Measurements from ENCODE around the gene ITPK1.
"Not testable (repeated sequence)": the region's sequence is repeated elsewhere in the genome, so short reads cannot be mapped to it uniquely, and the experiment has no call there.

The ITPK1 gene

DNA sequence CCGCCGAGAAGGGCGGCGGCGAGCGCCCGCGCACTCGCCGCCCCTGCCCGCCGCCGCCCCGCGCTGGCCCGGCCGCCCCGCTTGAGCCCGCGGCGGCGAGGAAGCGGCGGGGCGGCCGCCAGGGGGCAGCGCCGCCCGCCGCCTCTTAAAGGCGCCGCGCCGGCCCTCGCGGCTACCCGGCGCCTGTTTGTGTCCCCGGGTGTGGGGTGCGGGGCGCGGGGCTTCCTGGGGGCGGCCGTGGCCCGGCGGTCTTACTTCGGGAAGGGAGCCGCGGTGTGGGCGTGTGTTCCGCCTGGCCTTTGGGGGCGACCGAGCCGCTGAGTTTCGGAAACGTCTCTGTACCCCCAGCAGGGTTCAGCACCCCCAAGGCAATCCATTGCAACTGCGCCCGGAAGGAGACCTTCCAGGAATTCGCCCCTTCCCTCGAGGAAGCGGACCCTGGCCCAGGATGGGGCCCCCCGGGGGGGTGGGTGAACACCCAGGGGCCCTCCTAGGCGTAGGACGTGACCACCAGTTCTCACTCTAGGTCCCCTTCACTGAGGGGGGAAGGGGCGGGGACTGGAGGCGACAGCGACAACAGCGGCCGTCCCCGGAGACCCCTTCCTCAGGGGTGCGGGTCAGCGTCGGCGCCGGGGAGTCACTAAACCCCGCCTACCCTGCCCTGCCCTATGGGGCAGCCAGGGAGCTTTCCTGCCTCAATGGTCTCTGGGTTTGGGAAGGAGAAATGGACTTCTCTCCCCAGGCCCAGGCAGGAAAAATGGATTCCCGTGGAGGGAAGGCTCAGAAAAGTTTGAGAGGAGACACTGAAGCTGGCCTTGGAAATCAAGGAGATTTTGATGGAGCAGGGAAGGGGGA is at the start of gene ITPK1:
TSS of gene ITPK1 (minus strand) at position 105 of the 855 bp plus-strand sequence. CDS start 762 bp downstream, outside the sequence.
- peak; percentile 45 for DNase-seq

DNA sequence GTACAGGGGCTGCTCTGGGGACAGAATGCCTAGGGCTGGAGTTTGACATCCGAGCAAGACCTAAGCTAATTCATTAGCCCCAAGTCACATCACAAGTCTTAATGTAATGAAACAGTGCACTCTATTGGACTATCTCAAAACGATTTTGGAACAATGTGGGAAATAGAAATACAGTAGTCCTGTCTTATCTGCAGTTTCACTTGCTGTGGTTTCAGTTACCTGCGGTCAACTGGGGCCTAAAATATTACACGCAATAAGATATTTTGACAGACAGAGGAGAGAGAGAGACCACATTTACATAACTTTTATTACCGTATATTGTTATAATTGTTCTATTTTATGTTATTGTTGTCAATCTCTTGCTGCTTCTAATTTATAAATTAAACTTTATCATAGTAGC is 47.8 kb upstream of the ITPK1 start:
- no peak for DNase-seq

GRCh38 chr14:93161411-93161940 is 45.8 kb upstream of the ITPK1 start:
- DNase-seq = no peak

GRCh38 chr14:93160353-93160801 is 44.7 kb upstream of the ITPK1 start:
- DNase-seq = no peak

- not testable (repeated sequence) for DNase-seq
These were observed 44.1 kb upstream of the ITPK1 start for GRCh38 chr14:93159625-93160352.

DNA sequence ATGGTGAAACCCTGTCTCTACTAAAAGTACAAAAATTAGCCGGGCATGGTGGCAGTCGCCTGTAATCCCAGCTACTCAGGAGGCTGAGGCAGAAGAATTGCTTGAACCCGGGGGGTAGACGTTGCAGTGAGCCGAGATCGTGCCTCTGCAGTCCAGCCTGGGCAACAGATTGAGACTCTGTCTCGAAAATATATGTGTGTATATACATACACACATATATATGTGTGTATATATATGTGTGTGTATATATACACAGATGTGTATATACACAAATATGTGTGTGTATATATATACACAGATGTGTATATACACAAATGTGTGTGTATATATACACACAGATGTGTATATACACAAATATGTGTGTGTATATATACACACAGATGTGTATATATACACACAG is 42.6 kb upstream of the ITPK1 start:
- not testable (repeated sequence) for DNase-seq

- DNase-seq = no peak
These were observed 41.1 kb upstream of the ITPK1 start for GRCh38 chr14:93156693-93157369.

DNA sequence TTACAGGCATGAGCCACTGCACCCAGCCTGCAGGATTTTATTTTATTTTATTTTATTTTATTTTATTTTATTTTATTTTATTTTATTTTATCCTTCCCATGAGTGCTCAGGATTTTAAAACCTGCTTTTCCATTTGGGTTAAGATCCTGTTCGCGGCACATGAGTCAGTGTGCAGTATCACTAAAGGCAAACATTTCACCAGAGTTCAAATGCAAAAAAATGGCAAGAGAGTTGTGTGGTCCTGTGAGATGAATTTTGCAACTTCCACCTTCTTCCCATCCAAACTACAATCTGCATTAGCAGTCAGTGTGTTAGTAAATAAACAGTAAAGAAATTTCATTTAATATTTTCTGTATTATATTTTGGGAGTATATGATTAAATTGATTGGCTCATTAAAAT is 39.9 kb upstream of the ITPK1 start:
- no peak for DNase-seq

DNA sequence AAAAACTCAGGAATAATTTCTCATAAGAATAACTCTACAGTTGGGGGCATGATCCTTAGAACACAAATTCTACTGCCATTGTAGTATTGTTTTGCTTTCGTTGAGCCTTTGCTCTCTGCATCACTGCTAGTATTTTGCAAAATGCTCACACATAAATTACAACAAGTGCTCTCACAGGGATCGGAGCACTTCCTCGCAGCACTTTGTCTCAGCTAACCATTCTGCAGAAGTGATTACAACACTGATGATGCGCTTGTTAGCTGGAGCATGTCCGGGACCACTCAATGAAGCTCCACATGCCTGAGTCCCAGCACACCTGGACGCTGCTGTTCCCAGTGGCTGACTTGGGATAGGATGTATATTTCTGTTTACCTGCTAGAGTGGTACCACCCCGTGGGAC is 37.4 kb upstream of the ITPK1 start:
- DNase-seq = no peak

- DNase-seq = no peak
These were observed 34.8 kb upstream of the ITPK1 start for GRCh38 chr14:93150227-93151208.

DNA sequence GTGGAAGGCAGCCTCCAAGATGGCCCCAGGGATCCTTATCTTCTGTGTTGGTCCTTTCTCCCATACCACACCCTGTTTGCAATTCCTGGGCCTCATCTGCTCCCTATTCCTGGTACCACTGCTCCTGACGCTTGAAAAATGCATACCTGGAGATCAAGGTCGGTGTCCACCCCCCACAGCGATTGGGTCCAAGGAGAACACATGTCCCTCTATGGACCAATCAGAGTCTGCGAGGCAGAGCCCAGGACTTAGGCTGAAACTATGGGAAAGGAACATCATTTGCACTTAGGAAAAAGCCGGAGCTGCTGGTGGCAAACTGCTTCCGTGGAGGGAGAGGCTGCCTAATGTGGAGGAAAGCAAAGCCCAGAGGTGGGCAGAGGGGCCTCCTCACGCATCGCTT is 33.3 kb upstream of the ITPK1 start:
- no peak for DNase-seq

GRCh38 chr14:93146119-93146518 is 30.4 kb upstream of the ITPK1 start:
- DNase-seq = no peak

DNA sequence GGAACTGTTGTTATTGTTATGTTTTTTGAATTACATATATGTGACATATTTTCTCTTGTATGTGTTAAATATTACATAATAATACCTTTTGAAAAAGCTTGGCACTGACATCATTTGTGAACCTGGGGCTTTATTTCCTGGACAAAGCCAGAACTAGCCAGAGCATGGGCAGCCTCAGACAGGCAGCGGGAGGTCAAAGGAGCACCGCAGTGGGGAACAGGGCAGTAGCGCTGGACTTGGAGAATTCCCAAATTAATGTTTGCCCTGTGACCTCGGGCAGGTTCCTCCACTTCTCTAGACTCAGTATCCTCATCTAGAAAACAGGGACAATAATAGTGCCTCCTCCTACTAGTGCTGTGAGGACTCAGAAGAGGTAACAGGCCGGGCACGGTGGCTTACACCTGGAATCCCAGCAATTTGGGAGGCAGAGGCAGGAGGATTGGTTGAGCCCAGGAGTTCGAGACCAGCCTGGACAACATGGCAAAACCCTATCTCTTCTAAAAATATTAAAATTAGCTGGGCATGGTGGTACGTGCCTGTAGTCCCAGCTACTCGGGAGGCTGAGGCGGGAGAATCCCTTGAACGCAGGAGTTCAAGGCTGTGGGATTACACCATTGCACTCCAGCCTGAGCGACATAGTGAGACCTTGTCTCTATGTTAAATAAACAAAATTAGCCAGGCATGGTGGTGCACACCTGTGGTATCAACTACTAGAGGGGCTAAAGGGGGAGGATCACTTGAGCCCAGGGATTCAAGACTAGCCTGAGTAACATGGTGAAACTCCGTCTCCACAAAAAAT is 27.3 kb upstream of the ITPK1 start:
- DNase-seq = no peak

GRCh38 chr14:93137864-93138263 is 22.1 kb upstream of the ITPK1 start:
- DNase-seq = peak; percentile 36

DNA sequence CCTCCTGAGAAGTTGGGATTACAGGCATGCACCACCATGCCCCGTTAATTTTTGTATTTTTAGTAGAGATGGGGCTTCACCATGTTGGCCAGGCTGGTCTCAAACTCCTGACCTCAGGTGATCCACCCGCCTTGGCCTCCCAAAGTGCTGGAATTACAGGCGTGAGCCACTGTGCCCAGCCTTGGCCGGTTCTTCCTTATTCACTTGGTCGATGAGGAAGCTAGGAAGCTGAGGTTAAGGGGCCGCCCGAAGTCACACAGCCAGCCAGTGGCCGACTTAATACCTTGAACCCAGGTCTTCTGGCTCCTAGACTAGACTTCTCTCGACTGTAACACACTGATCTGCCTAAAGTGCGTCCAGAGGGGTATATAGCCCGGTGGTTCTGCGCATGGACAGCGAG is 20.8 kb upstream of the ITPK1 start:
- not testable (repeated sequence) for DNase-seq

DNA sequence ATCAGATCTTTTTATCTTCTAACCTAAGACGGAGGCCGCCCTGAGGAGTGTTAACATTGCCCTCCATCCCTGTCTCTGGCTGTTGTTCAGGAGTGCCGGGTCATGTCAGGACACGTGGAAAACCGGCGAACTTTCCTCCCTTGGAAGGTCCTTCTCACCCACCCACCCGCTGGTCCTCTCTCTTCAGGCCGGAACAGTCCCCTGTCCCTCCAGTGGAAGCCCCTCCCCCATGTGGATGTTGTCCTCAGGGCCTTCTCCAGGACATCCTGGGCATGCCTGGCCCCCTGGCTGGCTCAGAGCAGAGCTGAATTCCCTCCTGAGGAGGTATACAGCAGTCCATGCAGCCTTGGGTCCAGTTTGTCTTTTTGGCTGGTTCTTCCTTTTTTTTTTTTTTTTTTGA is 20.3 kb upstream of the ITPK1 start:
- no peak for DNase-seq

- no peak for DNase-seq
These were observed 19.7 kb upstream of the ITPK1 start for GRCh38 chr14:93135399-93135798.

DNA sequence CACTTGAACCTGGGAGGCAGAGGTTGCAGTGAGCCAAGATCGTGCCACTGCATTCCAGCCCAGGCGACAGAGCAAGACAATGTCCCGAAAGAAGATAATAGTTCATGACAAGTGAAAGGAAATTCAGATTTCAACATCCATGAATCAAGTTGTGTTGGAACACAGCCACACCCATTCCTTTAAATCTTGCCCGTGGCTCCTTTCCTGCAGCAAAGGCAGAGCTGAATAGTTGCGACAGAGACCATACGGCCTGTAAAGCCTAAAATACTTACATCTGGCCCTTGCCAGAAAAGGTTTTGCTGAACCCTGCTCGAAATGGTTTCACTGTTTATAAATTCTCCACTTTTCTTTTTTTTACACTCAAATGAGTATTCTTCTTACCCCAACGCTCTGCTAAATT is 17.7 kb upstream of the ITPK1 start:
- DNase-seq = no peak

- DNase-seq = no peak
These were observed 16.8 kb upstream of the ITPK1 start for GRCh38 chr14:93132472-93133065.

GRCh38 chr14:93131257-93131820 is 15.6 kb upstream of the ITPK1 start:
- DNase-seq = not testable (repeated sequence)

All from NCI-H2107 (cell line).